Keratinocyte (primary cell): ENCODE results near the gene P3H2. TPM values are rescaled to one million over a fixed set of nuclear protein-coding genes. Genes with fewer than 3 reads are reported as not detected.

Experiments used
- DNase-seq: peaks from one replicate; pipeline ENCODE4 v3.0.0-alpha.2; 2011; ENCODE audit warnings: low read depth, missing footprints, low spot score
- FAIRE-seq: peaks from 2 replicates; lab custom pipeline; 2011; peaks lifted over from hg19 to GRCh38; lab: Jason Lieb, UNC
- H2AFZ ChIP-seq: 2 replicates; pipeline ENCODE4 v1.6.0; 2012; ENCODE audit warnings: low read length, control low read depth, inconsistent platforms; ENCODE audit not compliant: control insufficient read depth
- H3K27ac ChIP-seq: 2 replicates; pipeline ENCODE4 v1.5.1; 2011; ENCODE audit warnings: low read length; ENCODE audit not compliant: control insufficient read depth, insufficient read depth
- H3K27me3 ChIP-seq: 3 replicates; pipeline ENCODE4 v1.6.0; 2011; ENCODE audit warnings: low read length; ENCODE audit not compliant: control insufficient read depth, insufficient read depth; ENCODE audit errors: extremely low read depth
- H3K36me3 ChIP-seq, 2 experiments: 2 replicates in 1 of 2; 3 replicates in 1 of 2; pipeline ENCODE4 v1.5.1; 2011; ENCODE audit warnings: low read length in 2 of 2, mild to moderate bottlenecking in 1 of 2; ENCODE audit not compliant: control insufficient read depth in 2 of 2, insufficient read depth in 2 of 2; ENCODE audit errors: extremely low read depth in 1 of 2
- H3K4me1 ChIP-seq: 3 replicates; pipeline ENCODE4 v1.5.1; 2011; ENCODE audit warnings: low read length; ENCODE audit not compliant: control insufficient read depth, insufficient read depth; ENCODE audit errors: extremely low read depth
- H3K4me2 ChIP-seq: 3 replicates; pipeline ENCODE4 v1.6.0; 2011; ENCODE audit warnings: low read depth, low read length; ENCODE audit not compliant: control insufficient read depth, insufficient read depth; ENCODE audit errors: extremely low read depth
- H3K4me3 ChIP-seq, 3 experiments: fragments of 200-600 bp in 1 of 3; sonication (generic) in 1 of 3; 2 replicates in 2 of 3; 3 replicates in 1 of 3; pipeline ENCODE4 v1.5.1; 2011 to 2016; ENCODE audit warnings: low read length in 3 of 3, mild to moderate bottlenecking in 3 of 3, control low read depth in 2 of 3, inconsistent platforms in 1 of 3, low read depth in 1 of 3, mixed read lengths in 1 of 3, mixed run types in 1 of 3, moderate library complexity in 1 of 3; ENCODE audit not compliant: control insufficient read depth in 2 of 3, insufficient read depth in 2 of 3; ENCODE audit errors: extremely low read depth in 1 of 3
- H3K79me2 ChIP-seq: 2 replicates; pipeline ENCODE4 v1.6.0; 2012; ENCODE audit warnings: low read length; ENCODE audit not compliant: control insufficient read depth, insufficient read depth
- H3K9ac ChIP-seq: 3 replicates; pipeline ENCODE4 v1.6.0; 2011; ENCODE audit warnings: low read length; ENCODE audit not compliant: control insufficient read depth, insufficient read depth; ENCODE audit errors: extremely low read depth
- H3K9me1 ChIP-seq: 3 replicates; pipeline ENCODE4 v1.6.0; 2011; ENCODE audit warnings: low read length; ENCODE audit not compliant: control insufficient read depth, insufficient read depth; ENCODE audit errors: extremely low read depth
- H3K9me3 ChIP-seq: 2 replicates; pipeline ENCODE4 v1.5.1; 2012; ENCODE audit warnings: low read depth, low read length; ENCODE audit not compliant: control insufficient read depth
- H4K20me1 ChIP-seq: 3 replicates; pipeline ENCODE4 v1.6.0; 2011; ENCODE audit warnings: low read length; ENCODE audit not compliant: control insufficient read depth, insufficient read depth; ENCODE audit errors: extremely low read depth
- EZH2 ChIP-seq: IDR thresholded peaks from one replicate; pipeline ENCODE4 v1.6.1; 2012; ENCODE audit warnings: inconsistent platforms, mild to moderate bottlenecking, low read length, moderate library complexity
- dilution Hi-C: fragments of 300-500 bp; cut with MboI; formaldehyde crosslinking; loops from one replicate; pipeline ENCODE4 v1.7.0; 2020; ENCODE audit warnings: low sequenced_read_pairs; ENCODE audit not compliant: extremely low pct_ligation_motif_present
- polyA plus RNA-seq, 5 experiments: library from polyadenylated mRNA; depleted of rRNA in 3 of 5; stranded (reverse) in 3 of 5; stranded (forward) in 1 of 5; unstranded in 1 of 5; fragments of >200 nt; gene quantifications; 1 replicate in 1 of 5; 2 replicates in 3 of 5; 3 replicates in 1 of 5; pipeline versions ENCODE4 v1.2.1 to v1.2.3, GENCODE V29; 2011 to 2012; ENCODE audit warnings: missing spikeins in 2 of 5, low read depth in 1 of 5, low replicate concordance in 1 of 5
- TF ChIP-seq, protein P1 (sequence below), 3 experiments: IDR thresholded peaks in 1 of 3; conservative IDR thresholded peaks in 1 of 3; optimal IDR thresholded peaks in 1 of 3; 2 replicates in 2 of 3; 3 replicates in 1 of 3; pipeline versions ENCODE3 to v1.5.1; 2011; ENCODE audit warnings: low read length in 3 of 3, mild to moderate bottlenecking in 3 of 3, moderate library complexity in 2 of 3, control low read depth in 1 of 3, inconsistent platforms in 1 of 3; ENCODE audit not compliant: insufficient read depth in 2 of 3; ENCODE audit errors: extremely low read depth in 1 of 3

Gene P3H2
- polyA plus RNA-seq, 1 donor (not counting 4 experiments of a cell fraction or from before 2014, with no cell fraction given), result 115 TPM

DNA sequence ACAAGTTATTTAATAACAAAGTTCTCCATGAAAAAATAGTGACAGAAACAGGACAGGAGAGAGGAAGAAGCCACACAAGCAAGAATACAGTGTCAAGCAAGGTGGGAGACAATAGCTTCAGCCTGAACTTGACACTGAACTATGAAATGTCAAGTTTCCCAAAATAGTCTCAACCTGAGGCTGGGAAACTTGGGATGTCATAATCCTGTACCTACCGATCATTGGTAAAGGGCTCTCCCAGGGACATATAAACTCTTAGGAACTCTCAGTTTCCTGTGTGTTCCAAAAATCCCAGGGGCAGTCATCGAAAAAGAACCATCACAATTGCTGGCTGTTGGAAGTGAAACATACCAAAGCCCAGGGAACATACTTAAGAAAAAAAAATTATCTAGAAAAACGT lies 211.6 kb downstream of the P3H2 start:
- Histone ChIP-seq H3K9me3 (no peaks in the 10 kb centered on the region), H3K79me2 (no peaks in the 10 kb centered on the region), H4K20me1 (no peaks in the 10 kb centered on the region), H3K27ac (peak overlapping the region; percentile 99), H3K36me3 (no peaks in the 10 kb centered on the region), H2AFZ (no peak overlapping the region), H3K9ac (peak overlapping the region; percentile 76), H3K4me2 (peak overlapping the region; percentile 75), H3K27me3 (no peaks in the 10 kb centered on the region), H3K4me1 (peaks cover 55% of the 10 kb centered on the region), H3K4me3 (peak overlapping the region in 1 of 3 experiments; percentile 3), H3K9me1 (no peaks in the 10 kb centered on the region)
- dilution Hi-C loops, result no loop called here
- DNase-seq, result no peak
- TF ChIP-seq, protein P1, sequence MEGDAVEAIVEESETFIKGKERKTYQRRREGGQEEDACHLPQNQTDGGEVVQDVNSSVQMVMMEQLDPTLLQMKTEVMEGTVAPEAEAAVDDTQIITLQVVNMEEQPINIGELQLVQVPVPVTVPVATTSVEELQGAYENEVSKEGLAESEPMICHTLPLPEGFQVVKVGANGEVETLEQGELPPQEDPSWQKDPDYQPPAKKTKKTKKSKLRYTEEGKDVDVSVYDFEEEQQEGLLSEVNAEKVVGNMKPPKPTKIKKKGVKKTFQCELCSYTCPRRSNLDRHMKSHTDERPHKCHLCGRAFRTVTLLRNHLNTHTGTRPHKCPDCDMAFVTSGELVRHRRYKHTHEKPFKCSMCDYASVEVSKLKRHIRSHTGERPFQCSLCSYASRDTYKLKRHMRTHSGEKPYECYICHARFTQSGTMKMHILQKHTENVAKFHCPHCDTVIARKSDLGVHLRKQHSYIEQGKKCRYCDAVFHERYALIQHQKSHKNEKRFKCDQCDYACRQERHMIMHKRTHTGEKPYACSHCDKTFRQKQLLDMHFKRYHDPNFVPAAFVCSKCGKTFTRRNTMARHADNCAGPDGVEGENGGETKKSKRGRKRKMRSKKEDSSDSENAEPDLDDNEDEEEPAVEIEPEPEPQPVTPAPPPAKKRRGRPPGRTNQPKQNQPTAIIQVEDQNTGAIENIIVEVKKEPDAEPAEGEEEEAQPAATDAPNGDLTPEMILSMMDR (optimal IDR thresholded peaks at IDR 0.05 in 1 of 3, IDR thresholded peaks at IDR 0.05 in 1 of 3, conservative IDR thresholded peaks at IDR 0.05 in 1 of 3; ENCODE audit: extremely low read depth in 1 of 3, insufficient read depth in 2 of 3, low read length in 3 of 3), result no peak
- TF ChIP-seq EZH2, result no peak
- no peak for FAIRE-seq

DNA sequence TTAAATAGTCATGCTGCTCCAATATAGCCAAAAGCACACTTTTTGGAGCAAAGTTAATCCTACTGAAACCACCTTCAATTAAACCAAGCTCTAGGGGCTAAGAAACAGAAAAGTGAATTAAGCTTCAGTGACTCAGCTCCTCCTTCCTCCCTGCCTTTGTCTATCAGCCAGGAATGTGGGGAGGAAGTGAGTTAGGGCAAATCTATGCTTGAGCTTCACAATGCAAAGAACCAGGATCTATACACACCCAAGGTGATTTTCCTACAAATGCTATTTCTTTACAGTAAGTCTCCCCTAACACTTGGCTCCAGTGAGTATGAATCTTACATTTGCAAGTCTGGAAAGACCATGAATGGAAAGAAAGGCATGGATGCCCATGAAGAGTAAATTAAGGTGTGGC lies 212.1 kb downstream of the P3H2 start:
- DNase-seq (peak; percentile 64), FAIRE-seq (peak; percentile 100)
- peak overlapping the region; percentile 76 for H3K9ac ChIP-seq
- H3K9me3 ChIP-seq, result no peaks in the 10 kb centered on the region
- dilution Hi-C loops, result no loop called here
- H3K9me1 ChIP-seq, result no peaks in the 10 kb centered on the region
- TF ChIP-seq, protein P1 (optimal IDR thresholded peaks at IDR 0.05 in 1 of 3, IDR thresholded peaks at IDR 0.05 in 1 of 3, conservative IDR thresholded peaks at IDR 0.05 in 1 of 3; ENCODE audit: extremely low read depth in 1 of 3, insufficient read depth in 2 of 3, low read length in 3 of 3), result no peak
- TF ChIP-seq EZH2, result no peak
- H3K27ac ChIP-seq, result peak overlapping the region; percentile 99
- no peak overlapping the region for H2AFZ ChIP-seq
- H3K4me3 ChIP-seq, result peak overlapping the region in 1 of 3 experiments; percentile 30
- H4K20me1 ChIP-seq, result no peaks in the 10 kb centered on the region
- no peaks in the 10 kb centered on the region for H3K27me3 ChIP-seq
- H3K79me2 ChIP-seq, result no peaks in the 10 kb centered on the region
- H3K4me2 ChIP-seq, result peak overlapping the region; percentile 75
- peaks cover 50% of the 10 kb centered on the region for H3K4me1 ChIP-seq
- no peaks in the 10 kb centered on the region for H3K36me3 ChIP-seq
